ENCODE results near the gene KLRF1.

DNA sequence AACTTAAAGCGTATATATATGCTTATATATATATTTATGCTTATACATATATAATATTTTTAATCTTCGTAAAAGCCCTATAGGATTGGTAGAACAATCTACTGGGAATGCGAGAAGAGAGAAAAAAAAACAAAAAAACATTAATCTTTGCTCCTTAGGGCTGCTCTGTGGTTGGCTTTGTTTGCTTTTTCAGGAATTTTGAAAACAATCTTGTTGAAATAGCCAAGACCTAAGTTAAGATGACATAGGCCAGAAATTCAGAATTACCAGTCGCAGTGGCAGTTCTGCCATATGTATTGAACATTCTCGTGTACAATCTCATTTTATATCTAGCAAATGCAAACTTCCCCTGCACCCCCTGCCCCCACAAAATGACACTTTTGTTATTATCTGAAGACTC, 54.7 kb downstream of the KLRF1 start:
- no peak for TF ChIP-seq SUZ12 (IDR thresholded peaks at IDR 0.05)
- no peak for TF ChIP-seq ELF4 (IDR thresholded peaks at IDR 0.05)
- no peak for TF ChIP-seq LEF1 (IDR thresholded peaks at IDR 0.05; ENCODE audit: borderline replicate concordance)
- no peak for TF ChIP-seq FOXM1 (IDR thresholded peaks at IDR 0.05; ENCODE audit: borderline replicate concordance)
- no peak for TF ChIP-seq BHLHE40 (IDR thresholded peaks at IDR 0.05; ENCODE audit: borderline replicate concordance)
- no peak for TF ChIP-seq HDGF (IDR thresholded peaks at IDR 0.05; ENCODE audit: borderline replicate concordance)
- TF ChIP-seq, protein P1, sequence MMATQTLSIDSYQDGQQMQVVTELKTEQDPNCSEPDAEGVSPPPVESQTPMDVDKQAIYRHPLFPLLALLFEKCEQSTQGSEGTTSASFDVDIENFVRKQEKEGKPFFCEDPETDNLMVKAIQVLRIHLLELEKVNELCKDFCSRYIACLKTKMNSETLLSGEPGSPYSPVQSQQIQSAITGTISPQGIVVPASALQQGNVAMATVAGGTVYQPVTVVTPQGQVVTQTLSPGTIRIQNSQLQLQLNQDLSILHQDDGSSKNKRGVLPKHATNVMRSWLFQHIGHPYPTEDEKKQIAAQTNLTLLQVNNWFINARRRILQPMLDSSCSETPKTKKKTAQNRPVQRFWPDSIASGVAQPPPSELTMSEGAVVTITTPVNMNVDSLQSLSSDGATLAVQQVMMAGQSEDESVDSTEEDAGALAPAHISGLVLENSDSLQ (IDR thresholded peaks at IDR 0.05), result no peak
- TF ChIP-seq FOXA1 (IDR thresholded peaks at IDR 0.05), result no peak
- no peak for TF ChIP-seq FOXK2 (IDR thresholded peaks at IDR 0.05)
- no peak for TF ChIP-seq L3MBTL2 (conservative IDR thresholded peaks at IDR 0.05)

Measured in HEK293T (cell line).